GM18951 (cell line): Measurements from ENCODE around the gene GNPDA1.
"Not testable (repeated sequence)": the region's sequence is repeated elsewhere in the genome, so short reads cannot be mapped to it uniquely, and the experiment has no call there.

Source experiments
- POLR2A ChIP-seq: IDR thresholded peaks from 4 replicates; pipeline ENCODE4 v1.6.1; 2011; ENCODE audit warnings: mild to moderate bottlenecking; ENCODE audit not compliant: insufficient read length, insufficient read depth; ENCODE audit errors: extremely low read depth
- in situ Hi-C: fragments of 300-500 bp; cut with MboI; formaldehyde crosslinking; loops from one replicate; pipeline ENCODE4 v1.12.0; 2022; ENCODE audit warnings: low sequenced_read_pairs, mixed read lengths, inconsistent platforms; ENCODE audit not compliant: unreplicated experiment

GNPDA1 gene

DNA sequence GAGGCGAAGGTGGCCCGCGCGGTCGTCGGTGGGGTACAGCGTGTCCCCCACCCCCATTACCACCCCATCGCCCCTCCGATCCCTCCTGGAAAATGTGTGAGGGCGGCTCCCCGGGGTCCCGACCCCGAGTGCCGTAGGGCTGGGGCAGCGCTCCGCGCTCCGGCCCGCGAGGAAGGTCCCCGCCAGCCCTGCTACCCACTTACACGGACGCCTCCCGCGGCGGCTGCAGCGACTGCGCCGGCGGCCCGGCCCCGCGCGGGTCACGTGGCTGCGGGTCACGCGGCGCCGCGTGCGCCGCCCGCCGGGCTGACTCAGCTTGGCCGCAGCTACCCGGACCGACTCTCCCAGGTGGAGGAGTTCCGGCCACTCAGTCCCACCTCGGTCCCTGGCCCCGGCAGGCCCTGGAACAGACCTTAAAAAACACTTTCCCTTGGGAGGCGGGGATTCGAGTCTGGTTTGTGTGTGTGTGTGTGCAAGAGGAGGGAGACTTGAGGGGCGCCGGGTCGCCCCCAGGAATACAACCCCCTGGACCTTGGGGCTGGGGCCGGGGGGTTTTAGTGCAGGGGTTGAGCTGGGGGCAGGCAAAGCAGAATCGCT lies at the start of gene GNPDA1:
GNPDA1 (minus strand) TSS at position 236 of the 597 bp plus-strand sequence. CDS start 992 bp downstream, outside the sequence.
- peak; percentile 76 for TF ChIP-seq POLR2A
- in situ Hi-C loops: no loop called here

- no peak for TF ChIP-seq POLR2A
- in situ Hi-C loops: no loop called here
Measured at GRCh38 chr5:142059304-142059940, 46.6 kb upstream of the GNPDA1 start.

DNA sequence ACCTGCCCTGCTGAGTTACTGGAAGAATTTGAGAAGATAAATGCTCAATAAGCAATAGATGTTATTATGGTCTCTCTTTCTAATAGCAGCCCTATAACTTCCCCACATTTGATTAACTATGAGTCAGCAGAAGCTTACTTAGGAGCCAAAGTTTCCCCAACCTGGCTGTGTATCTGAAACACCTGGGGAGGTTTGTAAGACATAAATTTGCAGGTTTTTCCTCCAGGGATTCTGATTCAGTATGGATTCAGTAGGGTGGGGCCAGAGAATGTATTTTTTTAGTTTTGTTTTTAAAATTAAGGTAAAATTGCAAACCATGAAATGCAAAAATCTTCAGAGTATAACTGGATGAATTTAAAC lies 44.9 kb upstream of the GNPDA1 start:
- in situ Hi-C loops: no loop called here

GRCh38 chr5:142056816-142057696 lies 44.2 kb upstream of the GNPDA1 start:
- in situ Hi-C loops: no loop called here
- TF ChIP-seq POLR2A: no peak

More for the DNA sequence above, 44.9 kb upstream of the GNPDA1 start:
- no peak for TF ChIP-seq POLR2A

GRCh38 chr5:142055301-142055700 lies 42.5 kb upstream of the GNPDA1 start:
- no peak for TF ChIP-seq POLR2A
- in situ Hi-C loops: no loop called here

DNA sequence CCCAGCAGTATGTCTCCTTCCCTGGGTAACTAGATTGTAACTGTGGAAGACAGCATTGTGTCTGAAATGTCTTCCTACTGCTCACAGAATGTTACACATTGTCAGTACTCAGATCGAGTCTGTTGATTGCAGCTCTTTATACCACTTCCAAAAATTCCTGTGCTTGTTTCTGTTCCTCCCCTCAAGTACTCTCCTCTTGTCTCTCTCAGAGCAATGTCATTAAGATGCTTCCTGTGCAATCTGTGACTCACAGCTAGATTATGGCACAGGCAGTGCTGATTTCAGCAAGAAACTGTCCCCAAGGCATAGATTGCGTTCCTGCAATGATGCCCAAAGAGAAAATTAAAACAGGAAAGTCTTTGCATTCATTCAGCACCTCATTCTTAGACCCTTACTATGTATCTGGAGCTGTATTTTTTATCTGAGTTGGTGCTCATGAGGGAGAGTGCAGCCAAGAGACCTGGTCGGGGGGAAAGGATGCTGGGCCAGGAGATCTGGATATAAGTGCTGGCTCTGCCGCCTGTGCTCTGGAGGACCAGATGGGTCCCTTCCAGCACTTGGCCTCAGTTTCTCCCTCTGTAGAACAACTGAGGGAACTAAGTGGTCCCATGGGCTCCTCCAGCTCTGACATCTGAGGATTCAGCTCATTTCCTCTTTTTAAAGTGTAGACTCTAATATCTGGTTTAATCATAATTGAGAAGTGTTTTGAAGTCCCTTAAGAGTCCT lies 40.8 kb upstream of the GNPDA1 start:
- in situ Hi-C loops: no loop called here
- no peak for TF ChIP-seq POLR2A

GRCh38 chr5:142052026-142052425 lies 39.2 kb upstream of the GNPDA1 start:
- in situ Hi-C loops: not testable (repeated sequence)

DNA sequence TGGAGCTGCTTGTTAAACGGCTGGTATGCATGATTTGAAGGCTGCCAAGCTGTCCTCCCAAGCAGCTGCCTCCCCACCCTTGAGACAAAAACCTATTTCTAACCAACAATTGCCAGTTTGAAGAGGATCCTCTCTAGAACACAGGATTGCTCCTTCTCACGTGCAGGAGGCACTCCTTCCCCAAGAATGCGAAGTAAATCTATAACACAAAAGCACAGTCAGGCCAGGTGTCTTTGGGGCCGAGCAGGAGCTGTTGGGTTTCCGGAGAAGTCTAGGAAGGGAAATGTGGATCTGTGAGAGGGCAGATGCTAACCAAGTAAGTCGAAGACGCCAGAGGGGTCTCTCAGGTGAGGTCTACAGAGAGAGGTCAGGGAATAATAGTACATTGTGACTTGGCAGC lies 35.4 kb upstream of the GNPDA1 start:
- in situ Hi-C loops: no loop called here
- no peak for TF ChIP-seq POLR2A

DNA sequence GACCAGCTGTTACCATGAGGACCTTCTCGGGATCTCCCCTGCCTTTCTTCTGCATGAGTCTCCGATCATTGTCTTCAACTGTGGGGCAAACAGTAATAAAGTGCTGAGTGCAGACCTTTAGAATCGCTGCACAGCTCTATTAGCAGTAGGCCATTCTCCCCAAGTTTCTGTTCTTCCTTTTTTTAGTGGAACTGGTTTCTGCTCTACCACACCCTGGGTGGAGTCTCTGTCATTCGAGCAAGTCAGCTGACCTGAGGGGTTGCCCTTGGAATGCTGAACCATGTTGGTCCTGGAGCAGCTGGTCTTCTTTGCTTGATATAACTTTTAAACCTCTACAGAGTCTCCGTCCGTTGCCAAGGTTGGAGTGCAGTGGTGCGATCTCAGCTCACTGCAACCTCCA lies 33.4 kb upstream of the GNPDA1 start:
- no peak for TF ChIP-seq POLR2A
- in situ Hi-C loops: no loop called here

DNA sequence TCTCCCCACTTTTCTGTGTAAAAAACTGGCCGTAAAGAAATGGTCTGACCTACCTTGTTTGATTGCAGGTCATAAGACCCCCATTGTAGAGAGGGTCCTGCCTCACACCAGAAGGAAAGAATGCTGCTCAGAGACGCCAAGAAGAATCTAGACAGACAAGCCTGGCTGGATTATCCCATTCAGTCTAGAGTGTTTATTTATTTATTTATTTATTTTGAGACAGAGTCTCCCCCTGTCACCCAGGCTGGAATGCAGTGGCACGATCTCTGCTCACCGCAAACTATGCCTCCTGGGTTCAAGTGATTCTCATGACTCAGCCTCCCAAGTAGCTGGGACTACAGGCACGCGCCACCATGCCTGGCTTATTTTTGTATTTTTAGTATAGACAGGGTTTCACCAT lies 28.1 kb upstream of the GNPDA1 start:
- in situ Hi-C loops: not testable (repeated sequence)

GRCh38 chr5:142040285-142040684 lies 27.5 kb upstream of the GNPDA1 start:
- in situ Hi-C loops: no loop called here
- TF ChIP-seq POLR2A: no peak

GRCh38 chr5:142038735-142039134 lies 25.9 kb upstream of the GNPDA1 start:
- no peak for TF ChIP-seq POLR2A
- in situ Hi-C loops: no loop called here

DNA sequence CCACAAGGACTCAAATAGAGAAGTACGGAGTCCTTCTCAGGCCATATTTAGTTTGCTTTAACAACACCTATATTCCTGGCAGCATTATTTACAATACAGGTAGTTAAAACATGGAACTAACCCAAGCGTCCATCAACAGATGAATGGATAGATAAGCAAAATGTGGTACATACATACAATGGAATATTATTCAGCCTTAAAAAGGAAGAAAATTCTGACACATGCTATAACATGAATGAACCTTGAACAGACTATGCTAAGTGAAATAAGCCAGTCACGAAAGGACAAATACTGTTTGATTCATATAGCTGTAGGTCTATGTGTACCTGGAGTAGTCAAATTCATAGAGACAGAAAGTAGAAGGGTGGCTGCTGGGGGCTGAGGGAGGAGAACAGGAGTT lies 24.8 kb upstream of the GNPDA1 start:
- in situ Hi-C loops: not testable (repeated sequence)
